NCI-H1694 treated with DMSO at 0.1 percent for 48 hours (cell line): ENCODE results near the gene LRFN3.
"Not testable (repeated sequence)": the region's sequence is repeated elsewhere in the genome, so short reads cannot be mapped to it uniquely, and the experiment has no call there.

Source experiments
- DNase-seq: peaks from one replicate; lab custom pipeline; 2025; lab: John Stamatoyannopoulos, UW

Gene LRFN3

DNA sequence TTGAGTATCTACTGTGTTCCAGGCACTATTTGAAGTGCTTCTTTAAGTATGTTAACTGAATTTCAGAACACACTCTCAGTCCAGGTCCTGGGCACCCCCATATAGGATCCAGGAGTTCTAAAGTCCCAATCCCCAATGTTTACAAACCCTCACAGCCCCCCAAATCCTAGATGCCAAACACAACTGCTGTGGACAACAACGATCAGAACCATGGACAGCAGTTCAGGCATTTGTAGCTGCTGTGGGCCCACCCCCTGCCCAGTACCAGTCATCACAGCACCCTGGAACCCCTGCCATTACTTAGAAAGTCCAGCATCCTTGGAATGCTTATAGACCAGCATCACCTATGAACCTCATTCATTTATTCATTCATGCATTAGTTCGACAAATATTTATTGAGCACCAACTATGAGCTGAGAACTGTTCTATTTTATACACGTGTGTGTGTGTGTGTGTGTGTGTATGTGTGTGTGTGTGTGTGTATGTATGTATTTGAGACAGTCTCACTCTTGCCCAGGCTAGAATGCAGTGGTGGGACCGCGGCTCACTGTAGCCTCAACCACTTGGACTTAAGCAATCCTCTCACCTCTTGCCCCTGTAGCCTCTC lies 39.5 kb downstream of the LRFN3 start:
- no peak for DNase-seq

DNA sequence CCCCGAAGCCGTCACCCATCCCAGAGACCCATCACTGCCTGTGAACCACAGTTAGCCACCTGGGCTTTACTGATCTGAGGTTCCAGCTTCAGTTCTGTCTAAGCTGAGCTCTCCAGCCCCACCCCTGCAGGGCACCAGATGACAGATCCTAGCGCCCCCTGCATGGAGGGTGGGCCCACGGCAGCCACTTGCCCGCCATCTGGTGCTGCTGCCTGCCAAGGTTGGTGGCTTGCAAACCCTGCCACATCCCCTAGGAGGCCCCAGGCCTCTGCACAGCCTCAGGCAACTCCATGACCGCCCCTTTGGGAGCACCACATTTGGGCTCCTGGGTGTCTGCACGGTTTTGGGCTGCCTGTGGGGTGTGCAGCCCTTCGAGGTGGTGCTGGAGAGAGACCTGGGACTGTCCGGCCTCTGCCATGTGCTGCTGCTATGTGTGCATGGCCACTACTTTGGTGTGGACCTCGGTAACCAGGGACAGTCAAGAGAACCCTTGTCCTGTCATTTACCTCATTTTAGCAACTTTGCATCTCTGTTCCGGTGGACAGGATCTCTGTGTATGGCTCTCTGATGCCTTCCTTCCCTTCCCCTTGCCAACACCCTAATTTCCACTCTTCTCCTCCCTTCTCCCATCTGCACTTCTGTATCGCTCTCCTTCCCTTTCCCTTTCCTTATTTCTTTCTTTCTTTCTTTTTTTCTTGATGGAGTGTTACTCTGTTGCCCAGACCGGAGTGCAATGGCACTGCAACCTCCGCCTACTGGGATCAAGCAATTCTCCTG lies 41.5 kb downstream of the LRFN3 start:
- peak; percentile 96 for DNase-seq

- no peak for DNase-seq
Measured at GRCh38 chr19:35978271-35978670, 42.1 kb downstream of the LRFN3 start.

GRCh38 chr19:35978832-35979365 lies 42.7 kb downstream of the LRFN3 start:
- no peak for DNase-seq

DNA sequence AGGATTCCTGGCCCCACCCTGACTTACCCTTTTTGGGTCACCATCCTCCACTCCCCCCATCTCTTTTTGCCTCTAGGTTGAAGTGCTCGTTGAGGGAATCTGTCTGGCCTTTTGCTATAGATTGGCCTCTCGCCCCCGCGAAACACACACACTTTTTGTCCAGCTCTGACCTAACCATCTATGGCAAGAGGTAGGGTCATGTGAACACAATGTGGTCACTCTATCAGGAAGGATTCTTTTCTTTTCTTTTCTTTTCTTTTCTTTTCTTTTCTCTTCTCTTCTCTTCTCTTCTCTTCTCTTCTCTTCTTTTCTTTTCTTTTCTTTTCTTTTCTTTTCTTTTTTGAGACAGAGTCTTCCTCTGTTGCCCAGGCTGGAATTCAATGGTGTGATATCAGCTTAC lies 44.8 kb downstream of the LRFN3 start:
- DNase-seq: not testable (repeated sequence)

DNA sequence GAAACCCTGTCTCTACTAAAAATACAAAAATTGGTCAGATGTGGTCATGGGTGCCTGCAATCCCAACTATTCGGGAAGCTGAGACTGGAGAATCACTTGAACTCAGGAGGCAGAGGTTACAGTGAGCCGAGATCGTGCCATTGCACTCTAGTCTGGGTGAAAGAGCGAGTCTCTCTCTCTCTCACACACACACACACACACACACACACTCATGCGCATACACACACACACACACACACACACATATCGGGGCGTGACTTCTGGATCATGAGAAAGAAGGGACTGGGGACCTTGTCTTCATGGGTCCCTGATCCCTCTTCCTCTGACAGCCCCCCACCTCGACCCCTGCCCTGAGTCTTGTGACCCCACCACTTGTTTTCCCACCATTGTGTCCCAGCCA lies 47.0 kb downstream of the LRFN3 start:
- DNase-seq: no peak

- DNase-seq: no peak
Measured at GRCh38 chr19:35986111-35986510, 49.9 kb downstream of the LRFN3 start.

DNA sequence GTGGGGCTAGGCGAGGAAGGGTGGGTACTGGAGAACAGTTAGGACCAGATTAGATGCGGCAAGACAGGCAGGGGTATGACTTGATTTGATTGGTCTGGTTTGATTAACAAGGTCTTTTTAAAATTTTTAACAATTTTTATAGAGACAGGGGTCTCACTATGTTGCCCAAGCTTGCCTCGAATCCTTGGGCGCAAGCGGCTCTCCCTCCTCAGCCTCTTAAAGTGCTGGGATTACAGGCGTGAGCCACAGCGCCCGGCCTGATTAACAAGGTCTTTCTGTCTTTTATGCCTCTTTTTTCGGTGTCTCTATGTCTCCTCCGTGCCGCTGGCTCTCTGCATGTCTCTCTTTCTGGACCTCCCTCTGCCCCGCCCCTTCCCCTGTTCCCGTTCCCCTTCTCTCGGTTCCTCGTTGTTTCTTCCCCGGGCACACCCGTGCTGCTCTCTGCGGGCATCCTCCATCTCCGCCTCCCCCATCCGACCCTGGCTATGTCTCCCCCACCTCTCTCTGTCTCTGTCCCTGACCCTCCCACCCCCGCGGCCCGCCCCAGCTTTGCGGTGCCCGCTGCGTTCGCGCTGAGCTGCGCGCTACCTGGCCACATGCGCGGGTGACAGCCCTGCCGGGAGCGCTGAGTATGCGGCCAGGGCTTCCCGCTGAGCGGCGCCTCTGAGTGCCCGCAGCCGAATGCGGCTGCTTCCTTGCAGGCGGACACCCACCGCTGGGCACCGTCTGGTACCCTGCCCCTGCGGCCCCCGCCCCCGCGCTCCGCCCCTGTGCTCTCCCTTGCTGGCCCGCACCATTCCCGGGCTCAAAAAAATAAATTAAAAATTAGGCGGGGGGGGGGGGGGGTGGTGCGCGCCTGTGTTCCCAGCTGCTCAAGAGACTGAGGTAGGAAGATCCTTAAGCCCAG lies 50.7 kb downstream of the LRFN3 start:
- peak; percentile 67 for DNase-seq

DNA sequence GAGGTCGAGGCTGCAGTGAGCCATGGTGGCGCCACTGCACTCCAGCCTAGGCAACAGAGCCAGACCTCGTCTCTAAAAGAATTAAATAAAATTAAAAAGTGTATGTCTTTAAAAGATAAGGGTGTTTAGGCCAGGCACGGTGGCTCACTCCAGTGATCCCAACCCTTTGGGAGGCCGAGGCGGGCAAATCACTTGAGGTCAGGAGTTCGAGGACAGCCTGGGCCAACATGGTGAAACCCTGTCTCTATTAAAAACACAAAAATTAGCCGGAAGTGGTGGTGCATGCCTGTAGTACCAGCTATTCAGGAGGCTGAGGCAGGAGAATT lies 51.4 kb downstream of the LRFN3 start:
- DNase-seq: no peak

DNA sequence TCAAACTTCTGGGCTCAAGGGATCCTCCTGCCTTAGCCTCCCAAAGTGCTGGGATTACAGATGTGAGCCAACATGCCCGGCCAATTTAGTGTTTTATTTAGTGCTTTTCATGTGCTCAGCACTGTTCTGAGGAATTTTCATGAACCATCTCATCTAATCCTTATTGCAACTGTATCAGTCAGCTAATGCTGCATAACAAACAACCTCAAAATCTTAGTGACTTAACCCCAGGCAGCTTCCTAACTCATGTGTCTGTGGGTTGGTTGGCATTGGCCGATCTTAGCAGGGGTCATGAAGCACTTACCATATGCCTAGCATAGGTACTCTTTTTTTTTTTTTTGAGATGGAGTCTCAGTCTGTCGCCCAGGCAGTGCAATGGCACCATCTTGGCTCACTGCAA lies 52.6 kb downstream of the LRFN3 start:
- DNase-seq: no peak

GRCh38 chr19:35990156-35990555 lies 54.0 kb downstream of the LRFN3 start:
- DNase-seq: no peak

- no peak for DNase-seq
Measured at GRCh38 chr19:35990771-35991730, 54.9 kb downstream of the LRFN3 start.

DNA sequence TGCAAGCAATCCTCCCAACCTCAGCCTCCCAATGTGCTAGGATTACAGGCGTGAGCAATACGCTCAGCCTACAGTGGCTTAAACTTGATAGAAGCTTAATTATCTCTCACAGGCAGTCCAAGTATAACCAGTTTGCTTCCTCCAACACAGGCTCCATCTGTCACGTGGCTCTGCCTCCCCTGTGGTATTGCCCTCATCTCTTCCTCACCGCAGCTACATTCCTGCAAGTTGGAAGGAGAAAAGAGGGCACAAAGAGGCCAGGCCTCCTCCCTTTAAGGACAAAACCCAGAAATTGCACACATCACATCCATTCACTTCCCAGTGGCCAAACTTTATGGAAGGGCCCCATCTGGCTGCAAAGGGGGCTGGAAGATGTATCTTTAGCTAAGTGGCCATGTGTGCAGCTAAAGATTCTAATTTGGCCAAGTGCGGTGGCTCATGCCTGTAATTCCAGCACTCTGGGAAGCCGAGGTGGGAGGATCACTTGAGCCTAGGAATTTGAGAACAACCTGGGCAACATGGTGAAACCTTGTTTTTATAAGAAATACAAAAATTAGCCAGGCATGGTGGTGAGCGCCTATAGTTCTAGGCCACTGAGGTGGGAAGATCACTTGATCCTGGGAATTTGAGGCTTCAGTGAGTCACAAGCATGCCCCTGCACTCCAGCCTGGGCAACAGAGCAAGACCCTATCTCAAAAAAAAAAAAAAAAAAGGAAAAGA lies 55.7 kb downstream of the LRFN3 start:
- DNase-seq: no peak

GRCh38 chr19:35992907-35993765 lies 57.0 kb downstream of the LRFN3 start:
- DNase-seq: no peak

DNA sequence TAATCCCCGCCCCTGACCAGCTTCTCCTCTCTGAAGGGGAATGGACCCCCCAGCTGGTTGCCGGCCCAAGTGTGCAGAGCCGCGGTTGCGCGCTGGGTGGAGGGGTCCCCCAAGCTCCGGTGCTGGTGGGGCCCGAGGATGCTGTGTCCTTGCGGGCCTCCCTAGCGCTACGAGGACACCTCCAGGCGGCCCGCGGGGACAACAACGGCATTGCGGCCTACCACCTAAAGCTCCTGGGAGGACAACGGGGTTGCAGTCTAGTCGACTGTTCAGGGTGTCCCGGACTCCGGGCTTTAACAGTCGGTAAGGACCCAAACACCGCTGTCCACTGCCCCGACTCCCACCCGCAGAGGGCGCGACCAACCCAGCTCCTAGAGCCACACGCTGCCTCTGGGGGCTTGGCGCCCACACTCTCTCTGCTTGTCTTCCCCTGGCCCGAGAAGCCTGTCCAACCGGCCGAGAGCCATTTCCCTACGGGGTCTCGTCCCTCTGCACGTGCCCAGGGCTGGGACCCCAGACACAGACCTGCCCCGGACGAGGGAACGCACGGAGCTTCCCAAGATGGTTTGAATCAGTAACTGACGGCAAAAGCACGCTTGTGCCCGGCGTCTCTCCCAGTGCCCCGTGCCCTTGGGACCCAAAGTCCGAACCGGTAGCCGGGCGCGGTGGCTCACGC lies 57.9 kb downstream of the LRFN3 start:
- no peak for DNase-seq
